A549 (cell line): Measurements from ENCODE around the gene EIF4G3. TPM values are rescaled to one million over a fixed set of nuclear protein-coding genes. Genes with fewer than 3 reads are reported as not detected.
A peak's percentile ranks its signal among the peaks of the same experiment; 100 is the strongest.

Experiments
- ATAC-seq, 2 experiments: fragments of 200-7000 bp in 1 of 2; fragments of >200 bp in 1 of 2; cut with Nextera tagmentation in 1 of 2; cut with Tn5 transposase in 1 of 2; 3 replicates each; pipeline versions ENCODE4 v1.8.0 to v1.9.1; 2018 to 2020; ENCODE audit warnings: mild to moderate bottlenecking in 1 of 2, moderate library complexity in 1 of 2
- CTCF ChIA-PET: fragments of 300-600 bp; sonication (Branson Sonifier 250); formaldehyde crosslinking; extraction: SDS; loops from one replicate; lab custom pipeline; 2021; ENCODE audit warnings: antibody characterized with exemption, inconsistent platforms; lab: Yijun Ruan, JAX
- POLR2A ChIA-PET: fragments of 350-600 bp; formaldehyde crosslinking; extraction: SDS; loops from one replicate; lab custom pipeline; 2021; ENCODE audit warnings: antibody characterized with exemption, inconsistent platforms; lab: Yijun Ruan, JAX
- DNase-seq, 2 experiments: peaks; one replicate each; pipeline versions ENCODE4 v3.0.0 to v3.0.0-alpha.2; 2011 to 2016; ENCODE audit warnings: low read depth in 1 of 2, low spot score in 1 of 2
- FAIRE-seq: peaks from 2 replicates; lab custom pipeline; 2011; peaks lifted over from hg19 to GRCh38; lab: Jason Lieb, UNC
- H3K27ac ChIP-seq, 2 experiments: fragments of >200 bp; sonication (Bioruptor Twin); formaldehyde crosslinking; 3 replicates each; pipeline ENCODE4 v1.5.1; 2016 to 2017
- H3K4me1 ChIP-seq: fragments of >200 bp; sonication (Bioruptor Twin); formaldehyde crosslinking; 3 replicates; pipeline ENCODE4 v1.6.1; 2016
- H3K4me2 ChIP-seq: fragments of >200 bp; sonication (Bioruptor Twin); formaldehyde crosslinking; 3 replicates; pipeline ENCODE4 v1.6.1; 2016
- H3K4me3 ChIP-seq: fragments of >200 bp; sonication (Bioruptor Twin); formaldehyde crosslinking; 3 replicates; pipeline ENCODE4 v1.5.1; 2016
- H3K9me3 ChIP-seq: fragments of >200 bp; sonication (Bioruptor Twin); formaldehyde crosslinking; 3 replicates; pipeline ENCODE4 v1.6.1; 2016
- BHLHE40 ChIP-seq: IDR thresholded peaks from 2 replicates; pipeline ENCODE4 v1.6.1; 2012; ENCODE audit warnings: low read depth, low read length, inconsistent platforms
- CHD2 ChIP-seq: fragments of 150-350 bp; IDR thresholded peaks from 2 replicates; pipeline ENCODE4 v1.6.1; 2014; ENCODE audit warnings: low read length; ENCODE audit not compliant: partially characterized antibody
- CHD4 ChIP-seq: fragments of 200-600 bp; sonication (generic); IDR thresholded peaks from 2 replicates; pipeline ENCODE4 v1.6.1; 2016; ENCODE audit warnings: antibody characterized with exemption, mild to moderate bottlenecking, borderline replicate concordance
- EHMT2 ChIP-seq: fragments of 200-600 bp; sonication (generic); IDR thresholded peaks from 2 replicates; pipeline ENCODE4 v1.6.1; 2016; ENCODE audit warnings: antibody characterized with exemption, low read depth, mild to moderate bottlenecking, moderate library complexity
- ESRRA ChIP-seq: fragments of 150-350 bp; IDR thresholded peaks from 2 replicates; pipeline ENCODE4 v1.6.1; 2014; ENCODE audit warnings: mild to moderate bottlenecking, low read length, borderline replicate concordance
- FOSB ChIP-seq: fragments of 250-450 bp; sonication (Bioruptor Pico); IDR thresholded peaks from 2 replicates; pipeline ENCODE4 v1.5.0; 2020; ENCODE audit warnings: mild to moderate bottlenecking, moderate library complexity
- GATA3 ChIP-seq: IDR thresholded peaks from 2 replicates; pipeline ENCODE4 v1.6.1; 2012; ENCODE audit warnings: borderline replicate concordance
- HDAC2 ChIP-seq: fragments of 200-600 bp; sonication (generic); IDR thresholded peaks from 2 replicates; pipeline ENCODE4 v1.6.1; 2016
- HEYL ChIP-seq: fragments of 250-450 bp; sonication (Bioruptor Pico); IDR thresholded peaks from 2 replicates; pipeline ENCODE4 v1.8.0; 2021; ENCODE audit warnings: mild to moderate bottlenecking, moderate library complexity
- JUN ChIP-seq, 2 experiments: fragments of >200 bp; sonication (Bioruptor Twin); formaldehyde crosslinking; IDR thresholded peaks; 2 replicates in 1 of 2; 3 replicates in 1 of 2; pipeline ENCODE4 v1.6.1; 2016 to 2017
- KDM1A ChIP-seq: fragments of 200-600 bp; sonication (generic); IDR thresholded peaks from 2 replicates; pipeline ENCODE4 v1.6.1; 2016; ENCODE audit warnings: low read depth, mild to moderate bottlenecking
- MAZ ChIP-seq: fragments of 150-350 bp; IDR thresholded peaks from 2 replicates; pipeline ENCODE4 v1.6.1; 2014; ENCODE audit warnings: antibody characterized with exemption, low read depth, low read length, borderline replicate concordance
- NFE2L2 ChIP-seq: fragments of 150-350 bp; conservative IDR thresholded peaks from 2 replicates; pipeline ENCODE4 v1.6.1; 2014; ENCODE audit warnings: low read length
- NPAS2 ChIP-seq: fragments of 250-450 bp; sonication (Bioruptor Pico); IDR thresholded peaks from 2 replicates; pipeline ENCODE4 v1.8.0; 2022; ENCODE audit warnings: mild to moderate bottlenecking, moderate library complexity, borderline replicate concordance
- POLR2AphosphoS2 ChIP-seq: conservative IDR thresholded peaks from 2 replicates; pipeline ENCODE4 v1.6.1; 2012; ENCODE audit warnings: low read length, improper control_type of control experiment, inconsistent platforms
- RAD21 ChIP-seq, 2 experiments: fragments of >200 bp in 1 of 2; sonication (Bioruptor Twin) in 1 of 2; formaldehyde crosslinking in 1 of 2; IDR thresholded peaks in 1 of 2; conservative IDR thresholded peaks in 1 of 2; 2 replicates in 1 of 2; 3 replicates in 1 of 2; pipeline ENCODE4 v1.6.1; 2012 to 2018; ENCODE audit warnings: inconsistent platforms in 1 of 2
- RARB ChIP-seq: fragments of 250-450 bp; sonication (Bioruptor Pico); IDR thresholded peaks from 2 replicates; pipeline ENCODE4 v1.8.0; 2021; ENCODE audit warnings: mild to moderate bottlenecking, moderate library complexity
- RCOR1 ChIP-seq: fragments of 150-350 bp; IDR thresholded peaks from 2 replicates; pipeline ENCODE4 v1.6.1; 2014; ENCODE audit warnings: antibody characterized with exemption, low read length, low read depth
- ZNF302 ChIP-seq: fragments of 250-450 bp; sonication (Bioruptor Pico); IDR thresholded peaks from 2 replicates; pipeline ENCODE4 v1.9.0; 2021; ENCODE audit warnings: inconsistent platforms, mild to moderate bottlenecking, moderate library complexity
- WGBS: methylation state at CpG from one replicate; pipeline ENCODE4 v1.1.6; 2017; ENCODE audit errors: missing lambda C conversion rate; 5-methylcytosine and 5-hydroxymethylcytosine counted together
- polyA plus RNA-seq, 4 experiments: library from polyadenylated mRNA; depleted of rRNA in 3 of 4; stranded (reverse); fragments of >200 nt; fragmentation: RNase III in 1 of 4; extraction: RNeasy Plus Mini Kit Qiagen cat#74134 plus additional on column Dnase treatment in 1 of 4; gene quantifications; 2 replicates in 3 of 4; 3 replicates in 1 of 4; pipeline ENCODE4 v1.2.3, GENCODE V29; 2011 to 2017
- TF ChIP-seq, protein P1 (sequence below): IDR thresholded peaks from 2 replicates; pipeline ENCODE4 v1.6.1; 2012; ENCODE audit warnings: low read depth, borderline replicate concordance
- TF ChIP-seq, protein P2 (sequence below): fragments of >200 bp; sonication (Bioruptor Twin); formaldehyde crosslinking; IDR thresholded peaks from 2 replicates; pipeline ENCODE4 v1.6.1; 2016
- TF ChIP-seq, protein P3 (sequence below): fragments of >200 bp; sonication (Bioruptor Twin); formaldehyde crosslinking; IDR thresholded peaks from 3 replicates; pipeline ENCODE4 v1.5.1; 2016
- TF ChIP-seq, protein P4 (sequence below): fragments of 250-450 bp; sonication (Bioruptor Pico); IDR thresholded peaks from 2 replicates; pipeline ENCODE4 v1.5.0; 2021; ENCODE audit warnings: mild to moderate bottlenecking, moderate library complexity, borderline replicate concordance
- TF ChIP-seq, protein P5 (sequence below): fragments of 450-650 bp; IDR thresholded peaks from 2 replicates; pipeline ENCODE4 v1.6.1; 2014; ENCODE audit warnings: antibody characterized with exemption
- TF ChIP-seq, protein P6 (sequence below): IDR thresholded peaks from 2 replicates; pipeline ENCODE4 v1.6.1; 2012

Gene EIF4G3
- polyA plus RNA-seq, 2 of the 4 experiments (the other 2 are of a cell fraction), result 25.0 to 51.3 TPM

DNA sequence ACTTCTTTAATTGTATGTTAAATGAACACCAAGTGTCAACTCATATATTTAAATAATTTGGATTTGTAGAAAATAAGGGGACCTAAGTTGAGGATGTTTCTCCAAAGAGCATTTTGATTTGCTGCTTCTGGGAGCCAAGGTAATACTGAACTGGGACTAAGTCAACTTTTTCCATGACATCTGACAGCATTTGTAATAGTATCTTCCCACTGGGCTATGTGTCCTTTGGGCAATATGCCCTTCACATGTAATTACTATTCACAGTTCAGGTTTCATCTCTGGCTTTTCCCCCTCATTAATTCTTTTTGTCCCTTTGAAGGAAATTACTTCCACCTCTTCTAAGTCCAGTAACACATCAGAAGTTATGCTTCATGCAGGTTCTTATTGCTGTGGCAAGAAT is 352.9 kb downstream of the EIF4G3 start:
- Histone ChIP-seq H3K4me2 (no peak overlapping the region), H3K27ac (no peak overlapping the region), H3K4me3 (no peak overlapping the region), H3K4me1 (0 out of 3 replicates have a peak, but pooled peaks cover 3% of the 10 kb centered on the region), H3K9me3 (no peaks in the 10 kb centered on the region)
- no peak for DNase-seq
- no peak for FAIRE-seq
- POLR2A ChIA-PET, result no interaction called here
- CTCF ChIA-PET, result interaction anchor here (1.6 kb wide), 1 partner anchor 15 kb away, joined by 3 read pairs; no protein-coding TSS in a partner anchor
- no peak for TF ChIP-seq RAD21 (conservative IDR thresholded peaks at IDR 0.05 in 1 of 2, IDR thresholded peaks at IDR 0.05 in 1 of 2)
- no peak for TF ChIP-seq CHD2
- TF ChIP-seq, protein P1, sequence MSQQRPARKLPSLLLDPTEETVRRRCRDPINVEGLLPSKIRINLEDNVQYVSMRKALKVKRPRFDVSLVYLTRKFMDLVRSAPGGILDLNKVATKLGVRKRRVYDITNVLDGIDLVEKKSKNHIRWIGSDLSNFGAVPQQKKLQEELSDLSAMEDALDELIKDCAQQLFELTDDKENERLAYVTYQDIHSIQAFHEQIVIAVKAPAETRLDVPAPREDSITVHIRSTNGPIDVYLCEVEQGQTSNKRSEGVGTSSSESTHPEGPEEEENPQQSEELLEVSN, result no peak
- TF ChIP-seq JUN (IDR thresholded peaks at IDR 0.05), result no peak
- TF ChIP-seq CHD4, result no peak
- no peak for TF ChIP-seq MAZ
- no peak for ATAC-seq

DNA sequence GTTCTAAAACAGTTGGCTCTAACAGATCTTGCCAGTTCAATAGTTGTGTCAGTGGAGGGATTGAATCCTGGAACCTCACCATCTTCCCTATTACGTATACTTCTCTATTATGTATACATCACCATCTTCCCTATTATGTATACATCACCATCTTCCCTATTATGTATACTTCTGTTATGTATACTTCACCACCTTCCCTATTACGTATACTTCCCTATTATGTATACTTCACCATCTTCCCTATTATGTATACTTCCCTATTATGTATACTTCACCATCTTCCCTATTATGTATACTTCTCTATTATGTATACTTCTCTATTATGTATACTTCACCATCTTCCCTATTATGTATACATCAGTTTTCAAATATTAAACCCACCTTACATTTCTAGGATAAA is 355.2 kb downstream of the EIF4G3 start:
- Histone ChIP-seq H3K4me2 (no peak overlapping the region), H3K4me3 (no peak overlapping the region), H3K27ac (no peak overlapping the region), H3K4me1 (0 out of 3 replicates have a peak, but pooled peaks cover 3% of the 10 kb centered on the region)
- no peak for FAIRE-seq
- 45% methylated on average over 2 of the region's 2 CpGs for WGBS
- ChIA-PET CTCF (no interaction called here), POLR2A (no interaction called here)
- no peak for ATAC-seq
- TF ChIP-seq, protein P2, sequence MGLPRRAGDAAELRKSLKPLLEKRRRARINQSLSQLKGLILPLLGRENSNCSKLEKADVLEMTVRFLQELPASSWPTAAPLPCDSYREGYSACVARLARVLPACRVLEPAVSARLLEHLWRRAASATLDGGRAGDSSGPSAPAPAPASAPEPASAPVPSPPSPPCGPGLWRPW, result no peak
- TF ChIP-seq EHMT2 (no peak), NFE2L2 (no peak), GATA3 (no peak), KDM1A (no peak), HEYL (CRISPR knock-in tag) (no peak), BHLHE40 (no peak), RCOR1 (no peak), HDAC2 (no peak)
- TF ChIP-seq, protein P3, sequence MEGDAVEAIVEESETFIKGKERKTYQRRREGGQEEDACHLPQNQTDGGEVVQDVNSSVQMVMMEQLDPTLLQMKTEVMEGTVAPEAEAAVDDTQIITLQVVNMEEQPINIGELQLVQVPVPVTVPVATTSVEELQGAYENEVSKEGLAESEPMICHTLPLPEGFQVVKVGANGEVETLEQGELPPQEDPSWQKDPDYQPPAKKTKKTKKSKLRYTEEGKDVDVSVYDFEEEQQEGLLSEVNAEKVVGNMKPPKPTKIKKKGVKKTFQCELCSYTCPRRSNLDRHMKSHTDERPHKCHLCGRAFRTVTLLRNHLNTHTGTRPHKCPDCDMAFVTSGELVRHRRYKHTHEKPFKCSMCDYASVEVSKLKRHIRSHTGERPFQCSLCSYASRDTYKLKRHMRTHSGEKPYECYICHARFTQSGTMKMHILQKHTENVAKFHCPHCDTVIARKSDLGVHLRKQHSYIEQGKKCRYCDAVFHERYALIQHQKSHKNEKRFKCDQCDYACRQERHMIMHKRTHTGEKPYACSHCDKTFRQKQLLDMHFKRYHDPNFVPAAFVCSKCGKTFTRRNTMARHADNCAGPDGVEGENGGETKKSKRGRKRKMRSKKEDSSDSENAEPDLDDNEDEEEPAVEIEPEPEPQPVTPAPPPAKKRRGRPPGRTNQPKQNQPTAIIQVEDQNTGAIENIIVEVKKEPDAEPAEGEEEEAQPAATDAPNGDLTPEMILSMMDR, result no peak
- TF ChIP-seq, protein P4, sequence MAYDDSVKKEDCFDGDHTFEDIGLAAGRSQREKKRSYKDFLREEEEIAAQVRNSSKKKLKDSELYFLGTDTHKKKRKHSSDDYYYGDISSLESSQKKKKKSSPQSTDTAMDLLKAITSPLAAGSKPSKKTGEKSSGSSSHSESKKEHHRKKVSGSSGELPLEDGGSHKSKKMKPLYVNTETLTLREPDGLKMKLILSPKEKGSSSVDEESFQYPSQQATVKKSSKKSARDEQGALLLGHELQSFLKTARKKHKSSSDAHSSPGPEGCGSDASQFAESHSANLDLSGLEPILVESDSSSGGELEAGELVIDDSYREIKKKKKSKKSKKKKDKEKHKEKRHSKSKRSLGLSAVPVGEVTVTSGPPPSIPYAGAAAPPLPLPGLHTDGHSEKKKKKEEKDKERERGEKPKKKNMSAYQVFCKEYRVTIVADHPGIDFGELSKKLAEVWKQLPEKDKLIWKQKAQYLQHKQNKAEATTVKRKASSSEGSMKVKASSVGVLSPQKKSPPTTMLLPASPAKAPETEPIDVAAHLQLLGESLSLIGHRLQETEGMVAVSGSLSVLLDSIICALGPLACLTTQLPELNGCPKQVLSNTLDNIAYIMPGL (CRISPR knock-in tag), result no peak
- TF ChIP-seq, all 56 proteins: peak for 0
- no peaks in the 10 kb centered on the region for H3K9me3 ChIP-seq
- DNase-seq, result no peak

DNA sequence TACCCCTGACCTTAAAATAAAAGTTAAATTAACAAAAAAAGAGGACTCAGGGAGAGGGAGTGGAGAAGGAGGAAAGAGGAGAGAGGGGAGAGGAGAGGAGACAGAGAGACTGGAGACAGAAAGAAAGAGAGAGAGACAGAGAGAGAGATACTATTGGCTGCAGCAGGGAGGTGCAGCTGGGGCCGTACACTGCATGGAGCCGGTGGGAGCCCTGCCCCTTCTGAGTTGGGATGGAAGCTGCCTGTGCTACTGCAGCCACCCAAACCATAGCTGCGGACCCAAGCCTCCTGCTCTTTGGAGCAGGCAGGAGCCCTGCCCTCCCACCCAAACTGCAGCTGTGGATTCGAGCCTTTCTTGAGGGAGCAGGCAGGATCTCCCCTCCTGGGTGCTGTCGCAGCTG is 356.9 kb downstream of the EIF4G3 start:
- POLR2A ChIA-PET, result no interaction called here
- Histone ChIP-seq H3K9me3 (no peaks in the 10 kb centered on the region), H3K4me3 (no peak overlapping the region), H3K27ac (no peak overlapping the region), H3K4me1 (0 out of 3 replicates have a peak, but pooled peaks cover 3% of the 10 kb centered on the region), H3K4me2 (no peak overlapping the region)
- FAIRE-seq, result no peak
- CTCF ChIA-PET, result interaction anchor here (0.6 kb wide), 1 partner anchor 11 kb away, joined by 4 read pairs; no protein-coding TSS in a partner anchor
- ATAC-seq, result peak in 1 of 2 experiments; percentile 61; a peak in 4 of 6 replicates
- WGBS, result 79% methylated on average over 2 of the region's 5 CpGs
- DNase-seq, result no peak
- TF ChIP-seq, protein P5, sequence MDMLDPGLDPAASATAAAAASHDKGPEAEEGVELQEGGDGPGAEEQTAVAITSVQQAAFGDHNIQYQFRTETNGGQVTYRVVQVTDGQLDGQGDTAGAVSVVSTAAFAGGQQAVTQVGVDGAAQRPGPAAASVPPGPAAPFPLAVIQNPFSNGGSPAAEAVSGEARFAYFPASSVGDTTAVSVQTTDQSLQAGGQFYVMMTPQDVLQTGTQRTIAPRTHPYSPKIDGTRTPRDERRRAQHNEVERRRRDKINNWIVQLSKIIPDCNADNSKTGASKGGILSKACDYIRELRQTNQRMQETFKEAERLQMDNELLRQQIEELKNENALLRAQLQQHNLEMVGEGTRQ, result no peak
- TF ChIP-seq POLR2AphosphoS2, result no peak
- TF ChIP-seq, protein P3, result no peak
- TF ChIP-seq, protein P6, sequence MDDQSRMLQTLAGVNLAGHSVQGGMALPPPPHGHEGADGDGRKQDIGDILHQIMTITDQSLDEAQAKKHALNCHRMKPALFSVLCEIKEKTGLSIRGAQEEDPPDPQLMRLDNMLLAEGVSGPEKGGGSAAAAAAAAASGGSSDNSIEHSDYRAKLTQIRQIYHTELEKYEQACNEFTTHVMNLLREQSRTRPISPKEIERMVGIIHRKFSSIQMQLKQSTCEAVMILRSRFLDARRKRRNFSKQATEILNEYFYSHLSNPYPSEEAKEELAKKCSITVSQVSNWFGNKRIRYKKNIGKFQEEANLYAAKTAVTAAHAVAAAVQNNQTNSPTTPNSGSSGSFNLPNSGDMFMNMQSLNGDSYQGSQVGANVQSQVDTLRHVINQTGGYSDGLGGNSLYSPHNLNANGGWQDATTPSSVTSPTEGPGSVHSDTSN, result no peak
- no peak for TF ChIP-seq GATA3
- no peak for TF ChIP-seq FOSB (CRISPR knock-in tag)
- TF ChIP-seq, protein P2, result no peak
- TF ChIP-seq NPAS2 (CRISPR knock-in tag), result no peak
- TF ChIP-seq ZNF302 (CRISPR knock-in tag), result no peak
- no peak for TF ChIP-seq ESRRA
- TF ChIP-seq RARB, result no peak
